Stimulated activated CD4-positive, alpha-beta T cell treated with anti-CD3 and anti-CD28 coated beads, Interleukin-4, amount 100 ng/mL, for 4 hours (primary cell): Measurements from ENCODE around the gene RGS6.

Experiments used
- DNase-seq, 2 experiments: peaks; one replicate each; pipeline ENCODE4 v3.0.0-alpha.2; 2020

The RGS6 gene

GRCh38 chr14:72560889-72561493, 628.8 kb downstream of the RGS6 start:
- DNase-seq = no peak

GRCh38 chr14:72562300-72562699, 630.1 kb downstream of the RGS6 start:
- no peak for DNase-seq

GRCh38 chr14:72563676-72564075, 631.4 kb downstream of the RGS6 start:
- DNase-seq = no peak

- DNase-seq = no peak
Observed at GRCh38 chr14:72565149-72565559, 632.9 kb downstream of the RGS6 start.

- no peak for DNase-seq
Observed at GRCh38 chr14:72565917-72566316, 633.7 kb downstream of the RGS6 start.

- DNase-seq = no peak
Observed at GRCh38 chr14:72567226-72567625, 635.0 kb downstream of the RGS6 start.

GRCh38 chr14:72568296-72568992, 636.2 kb downstream of the RGS6 start:
- no peak for DNase-seq

GRCh38 chr14:72573725-72574417, 641.6 kb downstream of the RGS6 start:
- DNase-seq = no peak

GRCh38 chr14:72574715-72575114, 642.5 kb downstream of the RGS6 start:
- peak in 1 of 2 experiments; percentile 7 for DNase-seq

GRCh38 chr14:72576258-72576657, 644.0 kb downstream of the RGS6 start:
- no peak for DNase-seq

- no peak for DNase-seq
Observed at GRCh38 chr14:72577521-72577920, 645.3 kb downstream of the RGS6 start.

- no peak for DNase-seq
Observed at GRCh38 chr14:72578514-72578913, 646.3 kb downstream of the RGS6 start.

GRCh38 chr14:72582582-72582981, 650.4 kb downstream of the RGS6 start:
- DNase-seq = no peak

GRCh38 chr14:72583316-72584272, 651.4 kb downstream of the RGS6 start:
- no peak for DNase-seq

GRCh38 chr14:72588521-72588920, 656.3 kb downstream of the RGS6 start:
- no peak for DNase-seq

- DNase-seq = no peak
Observed at GRCh38 chr14:72589652-72590051, 657.4 kb downstream of the RGS6 start.

GRCh38 chr14:72590577-72590976, 658.3 kb downstream of the RGS6 start:
- no peak for DNase-seq

GRCh38 chr14:72591391-72591790, 659.2 kb downstream of the RGS6 start:
- DNase-seq = no peak

- DNase-seq = peak in 1 of 2 experiments; percentile 2
Observed at GRCh38 chr14:72594099-72594901, 662.1 kb downstream of the RGS6 start.

GRCh38 chr14:72595152-72595862, 663.1 kb downstream of the RGS6 start:
- no peak for DNase-seq
